Endothelial cell of umbilical vein (primary cell): ENCODE data around the gene HID1.

Experiments used
- CTCF ChIP-seq, 2 donors: IDR thresholded peaks; 1 replicate in 1 of 2; 2 replicates in 1 of 2; pipeline ENCODE4 v1.5.1; 2011; ENCODE audit warnings: low read length in 2 of 2, mild to moderate bottlenecking in 2 of 2, moderate library complexity in 2 of 2, control low read depth in 1 of 2, inconsistent platforms in 1 of 2, low read depth in 1 of 2; ENCODE audit not compliant: insufficient read depth in 1 of 2; ENCODE audit errors: extremely low read depth in 1 of 2
- EZH2 ChIP-seq: IDR thresholded peaks from 2 replicates; pipeline ENCODE4 v1.6.1; 2012; ENCODE audit warnings: borderline replicate concordance, low read depth, mild to moderate bottlenecking, moderate library complexity, low read length, inconsistent platforms; ENCODE audit not compliant: severe bottlenecking
- MAX ChIP-seq: IDR thresholded peaks from 2 replicates; pipeline ENCODE4 v1.6.1; 2011; ENCODE audit not compliant: insufficient read depth, insufficient read length
- MYC ChIP-seq: IDR thresholded peaks from one replicate; pipeline ENCODE4 v1.6.1; 2011; ENCODE audit warnings: mild to moderate bottlenecking, low read depth, low read length
- POLR2A ChIP-seq: IDR thresholded peaks from 2 replicates; pipeline ENCODE4 v1.6.1; 2012; ENCODE audit warnings: low read depth, mild to moderate bottlenecking, control low read depth, low read length

- TF ChIP-seq POLR2A (no peak), CTCF (IDR thresholded peaks at IDR 0.05; ENCODE audit: extremely low read depth in 1 of 2, insufficient read depth in 1 of 2, low read depth in 1 of 2, low read length in 2 of 2) (no peak), EZH2 (no peak), MYC (no peak), MAX (no peak)
These were observed 27.0 kb upstream of the HID1 start for GRCh38 chr17:74999523-74999922.
